HCT116 (cell line): ENCODE measurements around the gene LAPTM4A. TPM values are rescaled to one million over a fixed set of nuclear protein-coding genes. Genes with fewer than 3 reads are reported as not detected.

Experiments
- ATAC-seq: fragments of 200-7000 bp; cut with Tn5 transposase; 2 replicates; pipeline ENCODE4 v1.9.1; 2020; ENCODE audit warnings: mild to moderate bottlenecking, moderate library complexity
- BruUV-seq: library from RNA; stranded (reverse); fragments of 400-500 nt; replicated peaks from 2 replicates; lab custom pipeline; 2021; lab: Mats Ljungman, UMichigan
- CTCF ChIA-PET: fragments of 300-600 bp; sonication (Branson Sonifier 250); formaldehyde crosslinking; loops from one replicate; lab custom pipeline; 2021; ENCODE audit warnings: antibody characterized with exemption; lab: Charles Lee
- POLR2A ChIA-PET: fragments of 300-600, 350-600 bp; sonication (Branson Sonifier 250); formaldehyde crosslinking; loops from one replicate; lab custom pipeline; 2021; ENCODE audit warnings: antibody characterized with exemption; lab: Charles Lee
- RAD21 ChIA-PET, 2 experiments: fragments of 300-600 bp; sonication (Branson Sonifier 250); formaldehyde crosslinking; loops; one replicate each; lab custom pipeline; 2023; ENCODE audit warnings: low total read pairs in 2 of 2; ENCODE audit not compliant: uncharacterized antibody in 2 of 2, unreplicated experiment in 2 of 2, low non-redundant PET in 1 of 2; lab: Charles Lee
- DNase-seq: peaks from one replicate; pipeline ENCODE4 v3.0.0-alpha.2; 2010; ENCODE audit warnings: low read depth, low spot score
- H2AFZ ChIP-seq: fragments of 200-600 bp; shearing (Covaris generic), sonication (generic); 2 replicates; pipeline ENCODE4 v1.6.1; 2017; ENCODE audit warnings: low read depth, mixed run types, mixed read lengths, antibody characterized with exemption, low read length; ENCODE audit not compliant: poor library complexity, severe bottlenecking
- H3K27ac ChIP-seq: 2 replicates; pipeline ENCODE4 v1.5.1; 2012; ENCODE audit warnings: low read depth, low read length
- H3K27me3 ChIP-seq: fragments of 200-600 bp; sonication (generic); 2 replicates; pipeline ENCODE4 v1.6.1; 2016; ENCODE audit warnings: mixed run types, low read length, mixed read lengths; ENCODE audit not compliant: insufficient read depth
- H3K36me3 ChIP-seq, 2 experiments: fragments of 200-500 bp in 1 of 2; fragments of 200-600 bp in 1 of 2; sonication (Bioruptor generic) in 1 of 2; sonication (generic) in 1 of 2; 2 replicates each; pipeline versions ENCODE4 v1.5.1 to v1.6.1; 2014 to 2016; ENCODE audit warnings: low read length in 2 of 2, inconsistent platforms in 1 of 2, mixed read lengths in 1 of 2, mixed run types in 1 of 2; ENCODE audit not compliant: insufficient read depth in 2 of 2, control insufficient read depth in 1 of 2
- H3K4me1 ChIP-seq, 2 experiments: fragments of 200-600 bp in 1 of 2; sonication (generic) in 1 of 2; 2 replicates each; pipeline versions ENCODE4 v1.5.1 to v1.6.1; 2012 to 2017; ENCODE audit warnings: low read length in 2 of 2, inconsistent platforms in 1 of 2, mild to moderate bottlenecking in 1 of 2, mixed read lengths in 1 of 2, mixed run types in 1 of 2, moderate library complexity in 1 of 2; ENCODE audit not compliant: insufficient read depth in 2 of 2, control insufficient read depth in 1 of 2
- H3K4me2 ChIP-seq: fragments of 200-600 bp; sonication (generic); 2 replicates; pipeline ENCODE4 v1.6.1; 2017; ENCODE audit warnings: mixed run types, low read length, mixed read lengths
- H3K4me3 ChIP-seq, 2 experiments: fragments of 200-600 bp in 1 of 2; sonication (generic) in 1 of 2; replicated peaks in 1 of 2; 2 replicates each; pipeline ENCODE4 v1.5.1; 2011 to 2016; ENCODE audit warnings: low read length in 2 of 2, control low read depth in 1 of 2, low read depth in 1 of 2, mild to moderate bottlenecking in 1 of 2, mixed read lengths in 1 of 2, mixed run types in 1 of 2
- H3K79me2 ChIP-seq: fragments of 200-600 bp; sonication (generic); 2 replicates; pipeline ENCODE4 v1.6.1; 2017; ENCODE audit warnings: mild to moderate bottlenecking, mixed run types, low read length, moderate library complexity, mixed read lengths; ENCODE audit not compliant: insufficient read depth
- H3K9ac ChIP-seq: fragments of 200-600 bp; sonication (generic); 2 replicates; pipeline ENCODE4 v1.6.1; 2016; ENCODE audit warnings: low read length, mixed read lengths
- H3K9me2 ChIP-seq: fragments of 200-600 bp; sonication (generic), shearing (Covaris generic); 2 replicates; pipeline ENCODE4 v1.6.1; 2017; ENCODE audit warnings: mixed run types, mild to moderate bottlenecking, moderate library complexity; ENCODE audit not compliant: insufficient read depth
- H3K9me3 ChIP-seq, 2 experiments: fragments of 200-500 bp in 1 of 2; fragments of 200-600 bp in 1 of 2; sonication (Bioruptor generic) in 1 of 2; sonication (generic) in 1 of 2; 2 replicates each; pipeline ENCODE4 v1.6.1; 2014 to 2017; ENCODE audit warnings: low read length in 2 of 2, mixed read lengths in 2 of 2, inconsistent platforms in 1 of 2, low read depth in 1 of 2, mild to moderate bottlenecking in 1 of 2, mixed run types in 1 of 2, moderate library complexity in 1 of 2; ENCODE audit not compliant: control insufficient read depth in 1 of 2, insufficient read depth in 1 of 2
- H4K20me1 ChIP-seq: fragments of 200-600 bp; sonication (generic), shearing (Covaris generic); 2 replicates; pipeline ENCODE4 v1.6.1; 2017; ENCODE audit warnings: mixed run types, mild to moderate bottlenecking, moderate library complexity; ENCODE audit not compliant: insufficient read depth
- CBX3 ChIP-seq: IDR thresholded peaks from 2 replicates; pipeline ENCODE4 v1.6.1; 2012; ENCODE audit warnings: low read depth
- EGR1 ChIP-seq: IDR thresholded peaks from 2 replicates; pipeline ENCODE4 v1.6.1; 2012; ENCODE audit warnings: low read depth
- EZH2 ChIP-seq: fragments of 200-600 bp; sonication (generic); IDR thresholded peaks from 2 replicates; pipeline ENCODE4 v1.6.1; 2017; ENCODE audit warnings: antibody characterized with exemption, mixed run types
- EZH2phosphoT487 ChIP-seq: fragments of 200-600 bp; IDR thresholded peaks from 2 replicates; pipeline ENCODE4 v1.6.1; 2018; ENCODE audit warnings: antibody characterized with exemption, borderline replicate concordance
- MAX ChIP-seq: IDR thresholded peaks from 2 replicates; pipeline ENCODE4 v1.6.1; 2012
- REST ChIP-seq: IDR thresholded peaks from 2 replicates; pipeline ENCODE4 v1.6.1; 2012; ENCODE audit warnings: low read depth
- YY1 ChIP-seq: IDR thresholded peaks from 2 replicates; pipeline ENCODE4 v1.6.1; 2011; ENCODE audit warnings: low read length, low read depth, moderate library complexity, mild to moderate bottlenecking; ENCODE audit not compliant: insufficient replicate concordance; ENCODE audit errors: extremely low read depth
- ZFX ChIP-seq: fragments of 450-650 bp; IDR thresholded peaks from 2 replicates; pipeline ENCODE4 v1.6.1; 2017
- intact Hi-C: fragments of 100-400 bp; cut with micrococcal nuclease; formaldehyde crosslinking; loops from 2 replicates; pipeline ENCODE4 v1.10.0; 2022
- total RNA-seq: library from RNA; stranded (reverse); gene quantifications from one replicate; pipeline ENCODE4 v1.2.1, GENCODE V29; 2021; ENCODE audit not compliant: unreplicated experiment

The LAPTM4A gene
- total RNA-seq, 1 experiment from 2014 or later: 84.5 TPM

GRCh38 chr2:20073460-20073859 lies 22.0 kb upstream of the LAPTM4A start:
- no peak overlapping the region for H3K9ac ChIP-seq
- no peaks in the 10 kb centered on the region for H3K4me1 ChIP-seq
- no peak overlapping the region for H2AFZ ChIP-seq
- no peaks in the 10 kb centered on the region for H3K36me3 ChIP-seq
- BruUV-seq: no TSS peak
- H3K4me3 ChIP-seq: no peak overlapping the region
- no peak for TF ChIP-seq ZFX
- TF ChIP-seq EZH2: no peak
- TF ChIP-seq YY1: no peak
- DNase-seq (no peak), ATAC-seq (no peak)
- no peaks in the 10 kb centered on the region for H3K9me3 ChIP-seq
- H3K27ac ChIP-seq: no peak overlapping the region
- intact Hi-C loops: no loop called here
- H4K20me1 ChIP-seq: no peaks in the 10 kb centered on the region
- H3K4me2 ChIP-seq: no peak overlapping the region
- CTCF ChIA-PET: no interaction called here
- POLR2A ChIA-PET: no interaction called here
- RAD21 ChIA-PET: no interaction called here
- H3K79me2 ChIP-seq: no peaks in the 10 kb centered on the region
- H3K27me3 ChIP-seq: no peaks in the 10 kb centered on the region
- H3K9me2 ChIP-seq: no peaks in the 10 kb centered on the region

GRCh38 chr2:20072436-20073158 lies 21.2 kb upstream of the LAPTM4A start:
- no peaks in the 10 kb centered on the region for H3K27me3 ChIP-seq
- H3K9me2 ChIP-seq: no peaks in the 10 kb centered on the region
- no peak overlapping the region for H3K27ac ChIP-seq
- intact Hi-C loops: no loop called here
- H3K9ac ChIP-seq: no peak overlapping the region
- H4K20me1 ChIP-seq: no peaks in the 10 kb centered on the region
- BruUV-seq: no TSS peak
- DNase-seq (no peak), ATAC-seq (no peak)
- no peak overlapping the region for H2AFZ ChIP-seq
- ChIA-PET RAD21 (no interaction called here), CTCF (no interaction called here), POLR2A (no interaction called here)
- H3K4me2 ChIP-seq: no peak overlapping the region
- TF ChIP-seq MAX (no peak), REST (no peak), EZH2phosphoT487 (no peak), CBX3 (no peak), EGR1 (no peak)
- no peaks in the 10 kb centered on the region for H3K79me2 ChIP-seq
- no peaks in the 10 kb centered on the region for H3K36me3 ChIP-seq
- H3K4me1 ChIP-seq: no peaks in the 10 kb centered on the region
- no peak overlapping the region for H3K4me3 ChIP-seq
- no peaks in the 10 kb centered on the region for H3K9me3 ChIP-seq
